SK-N-MC (cell line): ENCODE data around the gene CREB5.

Experiments
- EZH2 ChIP-seq: fragments of 200-600 bp; sonication (generic); IDR thresholded peaks from one replicate; pipeline ENCODE4 v1.6.1; 2017; ENCODE audit warnings: antibody characterized with exemption
- FOXP2 ChIP-seq: optimal IDR thresholded peaks from 2 replicates; pipeline ENCODE3; 2011; ENCODE audit warnings: mild to moderate bottlenecking, moderate library complexity; ENCODE audit not compliant: insufficient read depth; ENCODE audit errors: extremely low read length, control extremely low read depth
- POLR2AphosphoS5 ChIP-seq: IDR thresholded peaks from 2 replicates; pipeline ENCODE4 v1.6.1; 2012; ENCODE audit warnings: mild to moderate bottlenecking, low read depth, low read length, borderline replicate concordance

GRCh38 chr7:28872226-28872625, 459.9 kb downstream of the CREB5 start:
- TF ChIP-seq EZH2 (no peak), POLR2AphosphoS5 (no peak), FOXP2 (no peak)
